SW480 (cell line): Measurements from ENCODE around the gene PDE8A.
"Not testable (repeated sequence)": the region's sequence is repeated elsewhere in the genome, so short reads cannot be mapped to it uniquely, and the experiment has no call there.

Experiments used
- DNase-seq: peaks from one replicate; pipeline ENCODE4 v3.0.0-alpha.2; 2016; ENCODE audit warnings: low spot score

Gene PDE8A

GRCh38 chr15:84991014-84991712, 9.5 kb downstream of the PDE8A start:
- DNase-seq, result no peak

- peak; percentile 86 for DNase-seq
These were observed 10.7 kb downstream of the PDE8A start for GRCh38 chr15:84992157-84992944.

GRCh38 chr15:84996055-84996454, 14.4 kb downstream of the PDE8A start:
- DNase-seq, result no peak

- DNase-seq, result not testable (repeated sequence)
These were observed 15.1 kb downstream of the PDE8A start for GRCh38 chr15:84996714-84997113.

- DNase-seq, result not testable (repeated sequence)
These were observed 15.6 kb downstream of the PDE8A start for GRCh38 chr15:84997214-84997613.

- DNase-seq, result no peak
These were observed 18.7 kb downstream of the PDE8A start for GRCh38 chr15:85000189-85000864.

GRCh38 chr15:85000937-85001336, 19.3 kb downstream of the PDE8A start:
- no peak for DNase-seq

- DNase-seq, result no peak
These were observed 20.9 kb downstream of the PDE8A start for GRCh38 chr15:85002517-85002916.

- DNase-seq, result no peak
These were observed 22.1 kb downstream of the PDE8A start for GRCh38 chr15:85003593-85004312.

- no peak for DNase-seq
These were observed 22.9 kb downstream of the PDE8A start for GRCh38 chr15:85004550-85004949.

GRCh38 chr15:85005319-85005718, 23.7 kb downstream of the PDE8A start:
- DNase-seq, result no peak

- DNase-seq, result no peak
These were observed 24.1 kb downstream of the PDE8A start for GRCh38 chr15:85005746-85006145.

- no peak for DNase-seq
These were observed 24.5 kb downstream of the PDE8A start for GRCh38 chr15:85006201-85006600.

- no peak for DNase-seq
These were observed 25.0 kb downstream of the PDE8A start for GRCh38 chr15:85006655-85007054.

- no peak for DNase-seq
These were observed 25.5 kb downstream of the PDE8A start for GRCh38 chr15:85007137-85007536.

GRCh38 chr15:85007741-85008397, 26.2 kb downstream of the PDE8A start:
- DNase-seq, result no peak

- DNase-seq, result no peak
These were observed 27.0 kb downstream of the PDE8A start for GRCh38 chr15:85008474-85009260.

- no peak for DNase-seq
These were observed 27.8 kb downstream of the PDE8A start for GRCh38 chr15:85009435-85009834.

GRCh38 chr15:85010071-85010385, 28.4 kb downstream of the PDE8A start:
- DNase-seq, result no peak

- peak; percentile 36 for DNase-seq
These were observed 28.9 kb downstream of the PDE8A start for GRCh38 chr15:85010386-85011159.
